ENCODE data around the gene SMARCD3.

DNA sequence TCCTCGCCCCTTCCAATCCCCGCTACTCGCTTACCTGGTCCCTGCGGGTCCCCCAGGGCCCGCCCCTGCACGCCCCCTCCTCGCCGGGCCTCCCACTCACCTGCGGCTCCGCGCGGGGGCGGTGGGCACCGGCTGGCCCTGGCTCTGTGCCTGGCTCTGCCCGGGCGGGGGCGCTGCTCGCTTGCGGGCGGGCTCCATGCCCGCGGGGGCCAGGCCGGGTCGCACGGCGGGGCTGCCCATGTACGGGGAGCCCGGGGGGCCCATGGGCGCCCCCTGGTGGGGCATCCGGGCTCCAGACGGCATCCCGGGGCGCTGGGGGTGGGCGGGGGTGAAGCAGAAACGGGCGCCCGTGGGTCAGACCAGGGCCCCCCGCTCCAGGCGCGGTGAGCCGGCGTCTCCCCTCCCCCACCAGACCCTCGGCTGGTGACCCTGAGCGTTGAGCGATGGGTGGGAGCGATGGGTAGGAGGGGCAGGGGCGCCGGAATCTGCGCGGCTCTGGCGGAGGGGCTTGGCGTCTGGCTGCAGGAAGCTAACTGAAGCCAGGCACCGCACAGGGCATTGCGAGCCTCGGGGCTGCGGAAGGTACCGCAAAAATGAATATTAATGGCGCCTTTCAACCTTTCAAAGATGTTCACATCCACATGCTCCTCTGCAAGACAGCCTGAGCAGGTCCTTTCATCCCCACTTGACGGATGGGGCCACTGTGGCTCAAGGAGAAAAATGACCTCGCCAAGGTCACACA, 3.0 kb downstream of the SMARCD3 start:
- TF ChIP-seq YY1 (IDR thresholded peaks at IDR 0.05; ENCODE audit: insufficient read depth, insufficient read length) (no peak), ZNF274 (IDR thresholded peaks at IDR 0.05; ENCODE audit: low read depth, low read length) (no peak)
